HG03039 (cell line): ENCODE measurements around the gene ZNF226.
"Not testable (repeated sequence)": the region's sequence is repeated elsewhere in the genome, so short reads cannot be mapped to it uniquely, and the experiment has no call there.

Experiments
- ATAC-seq: cut with Tn5 transposase; IDR thresholded peaks from one replicate; pipeline ENCODE4 v1.9.1; 2021; ENCODE audit warnings: mild to moderate bottlenecking, moderate library complexity; ENCODE audit not compliant: unreplicated experiment

The ZNF226 gene

DNA sequence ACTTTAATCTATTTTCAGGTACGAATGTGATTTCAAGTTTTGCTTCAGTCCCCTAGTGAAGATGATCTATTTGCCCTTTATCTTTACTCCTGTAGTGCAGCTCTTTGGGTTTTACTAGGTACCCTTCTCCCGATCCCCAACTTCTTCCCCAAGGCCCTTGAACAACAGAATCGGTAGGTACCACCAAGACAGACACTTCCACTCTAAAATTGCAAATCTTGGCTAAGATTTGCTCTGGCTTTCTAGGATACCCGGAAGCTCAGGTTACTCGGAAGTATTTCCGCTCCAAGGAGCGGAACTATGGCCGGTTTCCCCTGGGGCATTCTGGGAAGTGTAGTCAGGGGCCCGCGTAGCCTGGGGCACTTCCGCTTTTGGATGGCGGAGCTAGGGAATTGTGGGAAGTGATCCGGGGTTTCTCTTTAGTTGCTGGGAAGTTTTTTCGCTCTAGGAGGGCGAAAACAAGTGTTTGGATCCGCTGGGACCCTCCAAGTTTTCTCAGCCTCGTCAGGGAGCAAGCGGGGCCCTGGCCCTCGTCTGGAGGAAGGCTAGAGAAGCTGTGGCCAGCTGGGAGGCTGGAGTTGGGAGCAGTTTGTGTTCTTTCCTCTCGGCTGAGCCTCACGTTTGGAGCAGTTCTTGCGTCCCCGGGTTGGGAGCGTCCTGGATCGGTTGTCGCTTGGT, 42.4 kb downstream of the ZNF226 start:
- peak; percentile 77 for ATAC-seq

- peak; percentile 63 for ATAC-seq
These were observed 47.5 kb downstream of the ZNF226 start, which contains the start of gene ZNF227 for GRCh38 chr19:44212250-44212865. Gene ZNF227, plus strand, starts transcription at chr19:44212532. Its CDS starts 5,261 bp downstream, at chr19:44217793.

- peak; percentile 23 for ATAC-seq
These were observed 48.0 kb downstream of the ZNF226 start for GRCh38 chr19:44212866-44213346.

DNA sequence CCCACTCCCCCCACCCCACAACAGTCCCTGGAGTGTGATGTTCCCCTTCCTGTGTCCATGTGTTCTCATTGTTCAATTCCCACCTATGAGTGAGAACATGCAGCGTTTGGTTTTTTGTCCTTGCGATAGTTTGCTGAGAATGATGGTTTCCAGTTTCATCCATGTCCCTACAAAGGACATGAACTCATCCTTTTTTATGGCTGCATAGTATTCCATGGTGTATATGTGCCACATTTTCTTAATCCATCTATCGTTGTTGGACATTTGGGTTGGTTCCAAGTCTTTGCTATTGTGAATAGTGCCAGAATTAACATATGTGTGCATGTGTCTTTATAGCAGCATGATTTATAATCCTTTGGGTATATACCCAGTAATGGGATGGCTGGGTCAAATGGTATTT, 55.0 kb downstream of the ZNF226 start:
- not testable (repeated sequence) for ATAC-seq

- ATAC-seq, result not testable (repeated sequence)
These were observed 55.9 kb downstream of the ZNF226 start for GRCh38 chr19:44220761-44221160.

DNA sequence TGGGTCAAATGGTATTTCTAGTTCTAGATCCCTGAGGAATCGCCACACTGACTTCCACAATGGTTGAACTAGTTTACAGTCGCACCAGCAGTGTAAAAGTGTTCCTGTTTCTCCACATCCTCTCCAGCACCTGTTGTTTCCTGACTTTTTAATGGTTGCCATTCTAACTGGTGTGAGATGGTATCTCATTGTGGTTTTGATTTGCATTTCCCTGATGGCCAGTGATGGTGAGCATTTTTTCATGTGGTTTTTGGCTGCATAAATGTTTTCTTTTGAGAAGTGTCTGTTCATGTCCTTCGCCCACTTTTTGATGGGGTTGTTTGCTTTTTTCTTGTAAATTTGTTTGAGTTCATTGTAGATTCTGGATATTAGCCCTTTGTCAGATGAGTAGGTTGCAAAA, 56.4 kb downstream of the ZNF226 start:
- not testable (repeated sequence) for ATAC-seq
